HG03060 (cell line): Measurements from ENCODE around the gene REM2.

Source experiments
- ATAC-seq: cut with Tn5 transposase; IDR thresholded peaks from one replicate; pipeline ENCODE4 v1.9.1; 2021; ENCODE audit warnings: low read depth, moderate number of reproducible peaks; ENCODE audit not compliant: unreplicated experiment

The REM2 gene

GRCh38 chr14:22883173-22883976 lies at the start of gene REM2:
Gene REM2 (plus strand): TSS chr14:22883222. CDS start chr14:22883288, 66 bp downstream.
- ATAC-seq, result no peak

DNA sequence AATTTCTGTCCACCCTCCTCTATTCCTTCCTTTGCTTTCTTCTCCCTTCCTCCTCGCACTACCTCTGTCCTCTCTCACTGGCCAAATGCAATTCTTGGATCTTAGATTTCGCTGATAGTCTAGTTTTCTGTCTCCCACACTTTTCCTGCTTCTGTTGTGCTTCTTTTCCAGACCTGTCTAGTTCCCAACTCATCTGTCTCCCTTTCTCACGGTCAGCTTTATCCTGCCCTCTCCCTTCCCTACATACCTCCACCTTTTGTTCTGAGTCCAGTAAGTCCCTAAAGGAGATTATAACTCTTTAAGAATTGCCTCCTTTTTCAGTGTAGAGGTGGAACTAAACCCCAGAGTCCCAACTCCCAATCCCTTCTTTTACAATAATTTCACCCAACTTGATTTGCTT lies 47.5 kb upstream of the REM2 start:
- ATAC-seq, result no peak

- ATAC-seq, result no peak
Measured at GRCh38 chr14:22836301-22837113, 46.5 kb upstream of the REM2 start, which contains the start of gene MMP14. Gene MMP14 (plus strand): TSS chr14:22836585. CDS start chr14:22836818, 233 bp downstream.

GRCh38 chr14:22837114-22837749 lies 45.8 kb upstream of the REM2 start:
- no peak for ATAC-seq

- ATAC-seq, result no peak
Measured at GRCh38 chr14:22837750-22838538, 45.1 kb upstream of the REM2 start.

GRCh38 chr14:22838631-22839041 lies 44.4 kb upstream of the REM2 start:
- no peak for ATAC-seq

GRCh38 chr14:22839159-22839779 lies 43.8 kb upstream of the REM2 start:
- ATAC-seq, result no peak

GRCh38 chr14:22841311-22841710 lies 41.7 kb upstream of the REM2 start:
- no peak for ATAC-seq

- no peak for ATAC-seq
Measured at GRCh38 chr14:22841769-22842168, 41.3 kb upstream of the REM2 start.

- ATAC-seq, result no peak
Measured at GRCh38 chr14:22842211-22843122, 40.6 kb upstream of the REM2 start.

- ATAC-seq, result no peak
Measured at GRCh38 chr14:22843123-22843925, 39.7 kb upstream of the REM2 start.

GRCh38 chr14:22844221-22845102 lies 38.6 kb upstream of the REM2 start:
- ATAC-seq, result no peak

- ATAC-seq, result no peak
Measured at GRCh38 chr14:22845103-22845394, 38.0 kb upstream of the REM2 start.

DNA sequence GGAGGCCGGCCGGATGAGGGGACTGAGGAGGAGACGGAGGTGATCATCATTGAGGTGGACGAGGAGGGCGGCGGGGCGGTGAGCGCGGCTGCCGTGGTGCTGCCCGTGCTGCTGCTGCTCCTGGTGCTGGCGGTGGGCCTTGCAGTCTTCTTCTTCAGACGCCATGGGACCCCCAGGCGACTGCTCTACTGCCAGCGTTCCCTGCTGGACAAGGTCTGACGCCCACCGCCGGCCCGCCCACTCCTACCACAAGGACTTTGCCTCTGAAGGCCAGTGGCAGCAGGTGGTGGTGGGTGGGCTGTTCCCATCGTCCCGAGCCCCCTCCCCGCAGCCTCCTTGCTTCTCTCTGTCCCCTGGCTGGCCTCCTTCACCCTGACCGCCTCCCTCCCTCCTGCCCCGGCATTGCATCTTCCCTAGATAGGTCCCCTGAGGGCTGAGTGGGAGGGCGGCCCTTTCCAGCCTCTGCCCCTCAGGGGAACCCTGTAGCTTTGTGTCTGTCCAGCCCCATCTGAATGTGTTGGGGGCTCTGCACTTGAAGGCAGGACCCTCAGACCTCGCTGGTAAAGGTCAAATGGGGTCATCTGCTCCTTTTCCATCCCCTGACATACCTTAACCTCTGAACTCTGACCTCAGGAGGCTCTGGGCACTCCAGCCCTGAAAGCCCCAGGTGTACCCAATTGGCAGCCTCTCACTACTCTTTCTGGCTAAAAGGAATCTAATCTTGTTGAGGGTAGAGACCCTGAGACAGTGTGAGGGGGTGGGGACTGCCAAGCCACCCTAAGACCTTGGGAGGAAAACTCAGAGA lies 37.0 kb upstream of the REM2 start:
- ATAC-seq, result no peak

GRCh38 chr14:22846811-22847307 lies 36.2 kb upstream of the REM2 start:
- no peak for ATAC-seq

DNA sequence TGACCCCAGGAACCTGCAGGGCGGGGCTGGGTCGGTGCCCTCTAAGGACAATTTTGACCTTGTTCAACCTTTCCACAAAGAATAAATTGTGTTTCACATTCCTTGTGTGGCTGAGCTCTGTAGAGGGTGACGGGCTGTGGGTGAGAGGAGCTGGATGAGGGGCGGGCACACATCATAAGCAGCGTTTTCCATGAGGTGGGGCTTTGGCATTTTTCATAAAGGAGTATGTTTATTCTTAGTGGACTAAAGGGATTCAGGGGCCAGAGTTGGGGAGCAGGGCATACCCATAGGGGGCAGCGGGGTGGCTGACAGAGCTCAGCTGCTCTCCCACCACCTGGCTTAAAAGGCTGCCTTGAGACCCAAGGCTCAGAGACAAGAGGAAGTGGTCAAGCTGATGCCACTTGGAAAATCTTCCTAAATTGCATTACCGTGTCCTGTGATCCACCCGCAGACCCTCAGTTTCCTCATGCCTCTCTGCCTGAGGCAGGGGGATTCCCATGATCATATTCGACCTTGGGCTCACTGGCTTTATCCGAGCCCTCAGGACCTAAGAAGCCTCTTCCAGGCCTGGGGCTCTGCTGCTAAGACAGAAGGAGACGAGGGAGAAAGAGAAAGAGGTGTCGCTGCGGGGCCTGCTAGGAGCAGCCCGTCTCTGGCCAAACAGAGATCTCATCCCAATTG lies 35.2 kb upstream of the REM2 start:
- ATAC-seq, result no peak
